HepG2 (cell line): ENCODE data around the gene EXPH5. TPM values are rescaled to one million over a fixed set of nuclear protein-coding genes. Genes with fewer than 3 reads are reported as not detected.

Source experiments
- ATAC-seq: fragments of 200-7000 bp; cut with Tn5 transposase; 3 replicates; pipeline ENCODE4 v1.9.1; 2020; ENCODE audit warnings: mild to moderate bottlenecking, moderate library complexity
- BruUV-seq: library from RNA; stranded (reverse); fragments of 400-500 nt; replicated peaks from 2 replicates; lab custom pipeline; 2021; lab: Mats Ljungman, UMichigan
- CTCF ChIA-PET: fragments of 300-600 bp; formaldehyde crosslinking; extraction: SDS; loops from one replicate; lab custom pipeline; 2021; ENCODE audit warnings: low total read pairs, inconsistent platforms, low intra/inter-chr PET ratio; lab: Yijun Ruan, JAX
- POLR2A ChIA-PET: fragments of 350-600 bp; sonication (Branson Sonifier 250); formaldehyde crosslinking; loops from one replicate; lab custom pipeline; 2020; ENCODE audit warnings: antibody characterized with exemption, inconsistent platforms; lab: Yijun Ruan, JAX
- DNase-seq: peaks from one replicate; pipeline ENCODE4 v3.0.0-alpha.2; 2015; ENCODE audit warnings: low spot score
- FAIRE-seq: peaks from 3 replicates; lab custom pipeline; 2011; peaks lifted over from hg19 to GRCh38; lab: Jason Lieb, UNC
- H2AFZ ChIP-seq: one replicate; pipeline ENCODE4 v1.6.1; 2011; ENCODE audit warnings: low read length, inconsistent platforms
- H3K27ac ChIP-seq: fragments of 300-600 bp; 3 replicates; pipeline ENCODE4 v1.8.0; 2011; ENCODE audit warnings: mixed run types, mild to moderate bottlenecking, mixed read lengths, low read length, inconsistent platforms; ENCODE audit not compliant: insufficient read depth; ENCODE audit errors: extremely low read length
- H3K27me3 ChIP-seq, 2 experiments: fragments of 200-600 bp in 1 of 2; 2 replicates in 1 of 2; 3 replicates in 1 of 2; pipeline versions ENCODE4 v1.6.0 to v1.8.0; 2011; ENCODE audit warnings: low read length in 2 of 2, mild to moderate bottlenecking in 2 of 2, moderate library complexity in 2 of 2, inconsistent platforms in 1 of 2; ENCODE audit not compliant: insufficient read depth in 2 of 2, control insufficient read depth in 1 of 2
- H3K36me3 ChIP-seq, 2 experiments: fragments of 200-600 bp in 1 of 2; replicated peaks in 1 of 2; 2 replicates in 1 of 2; 3 replicates in 1 of 2; pipeline versions ENCODE4 v1.5.1 to v1.8.0; 2011; ENCODE audit warnings: low read length in 2 of 2, inconsistent platforms in 1 of 2; ENCODE audit not compliant: insufficient read depth in 2 of 2, control insufficient read depth in 1 of 2
- H3K4me1 ChIP-seq: 2 replicates; pipeline ENCODE4 v1.5.1; 2012; ENCODE audit warnings: low read length, inconsistent platforms; ENCODE audit not compliant: insufficient read depth
- H3K4me2 ChIP-seq: 2 replicates; pipeline ENCODE4 v1.6.0; 2011; ENCODE audit warnings: low read depth, low read length, inconsistent platforms
- H3K4me3 ChIP-seq, 3 experiments: fragments of 200-600 bp in 1 of 3; sonication (generic), shearing (Covaris generic) in 1 of 3; replicated peaks in 1 of 3; 2 replicates each; pipeline ENCODE4 v1.5.1; 2011 to 2016; ENCODE audit warnings: low read length in 3 of 3, inconsistent platforms in 2 of 3, low read depth in 2 of 3, mild to moderate bottlenecking in 2 of 3, control low read depth in 1 of 3, mixed read lengths in 1 of 3; ENCODE audit not compliant: insufficient read depth in 1 of 3
- H3K79me2 ChIP-seq: one replicate; pipeline ENCODE4 v1.6.1; 2011; ENCODE audit warnings: low read length, inconsistent platforms; ENCODE audit not compliant: insufficient read depth
- H3K9ac ChIP-seq: 2 replicates; pipeline ENCODE4 v1.6.0; 2011; ENCODE audit warnings: mild to moderate bottlenecking, low read depth, low read length, inconsistent platforms; ENCODE audit not compliant: insufficient read depth
- H3K9me3 ChIP-seq: 2 replicates; pipeline ENCODE4 v1.5.1; 2012; ENCODE audit warnings: mild to moderate bottlenecking, low read length
- H4K20me1 ChIP-seq: 2 replicates; pipeline ENCODE4 v1.6.0; 2011; ENCODE audit warnings: inconsistent platforms, mild to moderate bottlenecking, low read length, moderate library complexity; ENCODE audit not compliant: insufficient read depth
- CBX2 ChIP-seq, 2 experiments: fragments of 200-600 bp in 1 of 2; sonication (generic); formaldehyde crosslinking in 1 of 2; IDR thresholded peaks; 2 replicates each; pipeline versions ENCODE4 v1.7.0 to v1.8.1; 2018 to 2022; ENCODE audit warnings: low read depth in 2 of 2, low read length in 1 of 2, mild to moderate bottlenecking in 1 of 2, missing genetic modification reagents in 1 of 2
- FOXO1 ChIP-seq: sonication (generic); formaldehyde crosslinking; IDR thresholded peaks from 2 replicates; pipeline ENCODE4 v1.4.0; 2020; ENCODE audit warnings: missing genetic modification reagents
- ISL2 ChIP-seq: sonication (generic); formaldehyde crosslinking; IDR thresholded peaks from 2 replicates; pipeline ENCODE4 v1.5.0; 2020; ENCODE audit warnings: missing genetic modification reagents
- MLXIP ChIP-seq: sonication (generic); formaldehyde crosslinking; IDR thresholded peaks from 2 replicates; pipeline ENCODE4 v1.9.0; 2021; ENCODE audit warnings: missing genetic modification reagents, borderline replicate concordance
- MXI1 ChIP-seq: IDR thresholded peaks from 3 replicates; pipeline ENCODE4 v1.6.1; 2012; ENCODE audit warnings: low read depth, low read length, inconsistent platforms, borderline replicate concordance
- NCOR1 ChIP-seq: fragments of 200-600 bp; sonication (generic); IDR thresholded peaks from 2 replicates; pipeline ENCODE4 v1.7.0; 2017; ENCODE audit warnings: antibody characterized with exemption, low read length, borderline replicate concordance
- PAWR ChIP-seq: sonication (generic); formaldehyde crosslinking; IDR thresholded peaks from 2 replicates; pipeline ENCODE4 v1.4.0; 2020; ENCODE audit warnings: missing genetic modification reagents, mild to moderate bottlenecking, borderline replicate concordance
- PCBP1 ChIP-seq: fragments of 200-400 bp; formaldehyde crosslinking; IDR thresholded peaks from 2 replicates; pipeline ENCODE4 v1.6.1; 2017; ENCODE audit warnings: mild to moderate bottlenecking, low read depth, low read length, borderline replicate concordance
- SAFB2 ChIP-seq: sonication (generic); formaldehyde crosslinking; IDR thresholded peaks from 2 replicates; pipeline ENCODE4 v1.5.1; 2020; ENCODE audit warnings: missing genetic modification reagents, low read depth, mild to moderate bottlenecking, borderline replicate concordance
- SAP130 ChIP-seq: IDR thresholded peaks from 2 replicates; pipeline ENCODE4 v1.6.1; 2016; ENCODE audit warnings: low read depth
- TRAFD1 ChIP-seq: sonication (generic); formaldehyde crosslinking; IDR thresholded peaks from 2 replicates; pipeline ENCODE4 v1.5.1; 2020; ENCODE audit warnings: missing genetic modification reagents, mild to moderate bottlenecking, borderline replicate concordance
- TRIM22 ChIP-seq: fragments of 450-650 bp; IDR thresholded peaks from 2 replicates; pipeline ENCODE4 v1.6.1; 2017
- ZFY ChIP-seq: sonication (generic); formaldehyde crosslinking; IDR thresholded peaks from 2 replicates; pipeline ENCODE4 v1.4.0; 2020; ENCODE audit warnings: missing genetic modification reagents
- ZNF782 ChIP-seq: sonication (generic); formaldehyde crosslinking; IDR thresholded peaks from 2 replicates; pipeline ENCODE4 v1.4.0; 2020; ENCODE audit warnings: missing genetic modification reagents, mild to moderate bottlenecking, borderline replicate concordance
- WGBS: methylation state at CpG from one replicate; pipeline ENCODE4 v1.1.6; 2017; ENCODE audit warnings: low lambda C conversion rate; 5-methylcytosine and 5-hydroxymethylcytosine counted together
- in situ Hi-C: cut with HindIII; loops from 2 replicates; pipeline ENCODE4 v1.10.0; 2017; ENCODE audit warnings: low pct_unique_long_range_greater_than_20kb; ENCODE audit not compliant: extremely low pct_ligation_motif_present
- intact Hi-C: fragments of 100-400 bp; cut with micrococcal nuclease; formaldehyde crosslinking; loops from one replicate; pipeline ENCODE4 v1.10.0; 2022; ENCODE audit not compliant: unreplicated experiment
- polyA plus RNA-seq, 8 experiments: library from polyadenylated mRNA; depleted of rRNA in 3 of 8; stranded (reverse) in 7 of 8; unstranded in 1 of 8; fragments of >200 nt; fragmentation: Illumina TruSeq in 4 of 8; extraction: Trizol in 4 of 8; gene quantifications; 2 replicates each; pipeline versions ENCODE4 v1.2.1 to v1.2.3, GENCODE V29; 2011 to 2016; ENCODE audit warnings: low read depth in 4 of 8, missing spikeins in 1 of 8, mixed read lengths in 1 of 8; ENCODE audit not compliant: insufficient read depth in 1 of 8
- total RNA-seq, 5 experiments: library from RNA; depleted of rRNA; stranded (reverse); fragments of >200 nt; fragmentation: Illumina TruSeq; extraction: Trizol; gene quantifications; 2 replicates each; pipeline ENCODE4 v1.2.3, GENCODE V29; 2016; ENCODE audit warnings: low read depth in 1 of 5

The EXPH5 gene
- total and polyA plus RNA-seq, 2 of the 13 experiments (the other 11 are each of a cell fraction or from before 2014, with no cell fraction given), result under 0.01 to 0.02 TPM

- H3K9me3 ChIP-seq, result no peaks in the 10 kb centered on the region
- H3K4me2 ChIP-seq, result no peak overlapping the region
- H3K36me3 ChIP-seq, result no peaks in the 10 kb centered on the region
- no peaks in the 10 kb centered on the region for H4K20me1 ChIP-seq
- no peaks in the 10 kb centered on the region for H3K79me2 ChIP-seq
- DNase-seq (no peak), FAIRE-seq (no peak), ATAC-seq (no peak)
- H3K27me3 ChIP-seq, result no peaks in the 10 kb centered on the region
- H3K4me1 ChIP-seq, result no peaks in the 10 kb centered on the region
- ChIA-PET POLR2A (no interaction called here), CTCF (no interaction called here)
- in situ Hi-C loops, result no loop called here
- H3K4me3 ChIP-seq, result no peak overlapping the region
- H2AFZ ChIP-seq, result no peak overlapping the region
- WGBS, result 27% methylated on average over 3 of the region's 3 CpGs
- no TSS peak for BruUV-seq
- intact Hi-C loops, result no loop called here
- H3K27ac ChIP-seq, result no peak overlapping the region
- H3K9ac ChIP-seq, result no peak overlapping the region
- TF ChIP-seq TRAFD1 (CRISPR knock-in tag) (no peak), MLXIP (CRISPR knock-in tag) (no peak), MXI1 (no peak), CBX2 (IDR thresholded peaks at IDR 0.05; ENCODE audit: low read depth, low read length) (no peak), CBX2 (CRISPR knock-in tag; IDR thresholded peaks at IDR 0.05; ENCODE audit: low read depth) (no peak), FOXO1 (CRISPR knock-in tag) (no peak), SAFB2 (CRISPR knock-in tag) (no peak), TRIM22 (no peak), SAP130 (CRISPR knock-in tag) (no peak), PAWR (CRISPR knock-in tag) (no peak), ISL2 (CRISPR knock-in tag) (no peak), PCBP1 (no peak), ZNF782 (CRISPR knock-in tag) (no peak), ZFY (CRISPR knock-in tag) (no peak), NCOR1 (no peak)
Observed at GRCh38 chr11:108561535-108561991, 32.0 kb downstream of the EXPH5 start.
